Epidermal melanocyte (primary cell): Measurements from ENCODE around the gene ZDHHC7.
"Not testable (repeated sequence)": the region's sequence is repeated elsewhere in the genome, so short reads cannot be mapped to it uniquely, and the experiment has no call there.

Experiments used
- DNase-seq: peaks from one replicate; pipeline ENCODE4 v3.0.0; 2011; ENCODE audit warnings: low spot score; ENCODE audit not compliant: insufficient read length

ZDHHC7 gene

GRCh38 chr16:85010931-85011845 lies at the start of gene ZDHHC7:
Gene ZDHHC7 (minus strand): TSS chr16:85011535. CDS start chr16:84990618, 20,917 bp downstream.
- peak; percentile 75 for DNase-seq

- DNase-seq: no peak
Measured at GRCh38 chr16:85058909-85059308, 47.6 kb upstream of the ZDHHC7 start.

- no peak for DNase-seq
Measured at GRCh38 chr16:85057948-85058347, 46.6 kb upstream of the ZDHHC7 start.

GRCh38 chr16:85057212-85057889 lies 46.0 kb upstream of the ZDHHC7 start:
- no peak for DNase-seq

- DNase-seq: no peak
Measured at GRCh38 chr16:85056211-85056748, 44.9 kb upstream of the ZDHHC7 start.

- no peak for DNase-seq
Measured at GRCh38 chr16:85055493-85056210, 44.3 kb upstream of the ZDHHC7 start.

GRCh38 chr16:85054948-85055492 lies 43.7 kb upstream of the ZDHHC7 start:
- DNase-seq: no peak

GRCh38 chr16:85054321-85054720 lies 43.0 kb upstream of the ZDHHC7 start:
- not testable (repeated sequence) for DNase-seq

- DNase-seq: no peak
Measured at GRCh38 chr16:85052536-85052935, 41.2 kb upstream of the ZDHHC7 start.

GRCh38 chr16:85051683-85052082 lies 40.3 kb upstream of the ZDHHC7 start:
- DNase-seq: no peak

- DNase-seq: no peak
Measured at GRCh38 chr16:85051067-85051581, 39.8 kb upstream of the ZDHHC7 start.

- DNase-seq: no peak
Measured at GRCh38 chr16:85049706-85050305, 38.5 kb upstream of the ZDHHC7 start.

- DNase-seq: no peak
Measured at GRCh38 chr16:85048921-85049562, 37.7 kb upstream of the ZDHHC7 start.

- DNase-seq: no peak
Measured at GRCh38 chr16:85047867-85048455, 36.6 kb upstream of the ZDHHC7 start.

- no peak for DNase-seq
Measured at GRCh38 chr16:85046931-85047866, 35.9 kb upstream of the ZDHHC7 start.

GRCh38 chr16:85046472-85046916 lies 35.2 kb upstream of the ZDHHC7 start:
- no peak for DNase-seq

- no peak for DNase-seq
Measured at GRCh38 chr16:85045641-85046471, 34.5 kb upstream of the ZDHHC7 start.

- DNase-seq: no peak
Measured at GRCh38 chr16:85045077-85045476, 33.7 kb upstream of the ZDHHC7 start.
